HG03378 (cell line): ENCODE measurements around the gene DLG2.
"Not testable (repeated sequence)": the region's sequence is repeated elsewhere in the genome, so short reads cannot be mapped to it uniquely, and the experiment has no call there.

Experiments used
- ATAC-seq: cut with Tn5 transposase; IDR thresholded peaks from one replicate; pipeline ENCODE4 v1.9.1; 2021; ENCODE audit warnings: mild to moderate bottlenecking, moderate library complexity; ENCODE audit not compliant: unreplicated experiment

DLG2 gene

DNA sequence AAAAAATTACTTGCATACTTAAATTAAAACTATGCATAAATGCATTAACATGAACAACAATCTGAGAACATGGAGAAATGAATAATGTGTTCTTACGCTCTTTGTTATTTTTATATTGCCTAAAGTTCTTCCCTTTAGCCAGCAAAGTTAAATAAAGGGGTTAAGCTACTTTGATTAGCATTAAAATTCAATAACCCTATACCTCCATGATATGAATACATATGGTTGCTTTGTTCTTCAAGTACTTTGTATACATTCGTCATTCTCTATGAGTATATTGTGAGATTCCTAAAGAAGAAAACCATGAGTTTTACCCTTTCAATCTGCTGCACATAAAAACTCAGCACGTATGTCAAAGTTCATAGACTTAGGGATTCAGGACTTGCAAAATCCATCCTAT is 578.3 kb downstream of the DLG2 start:
- no peak for ATAC-seq

DNA sequence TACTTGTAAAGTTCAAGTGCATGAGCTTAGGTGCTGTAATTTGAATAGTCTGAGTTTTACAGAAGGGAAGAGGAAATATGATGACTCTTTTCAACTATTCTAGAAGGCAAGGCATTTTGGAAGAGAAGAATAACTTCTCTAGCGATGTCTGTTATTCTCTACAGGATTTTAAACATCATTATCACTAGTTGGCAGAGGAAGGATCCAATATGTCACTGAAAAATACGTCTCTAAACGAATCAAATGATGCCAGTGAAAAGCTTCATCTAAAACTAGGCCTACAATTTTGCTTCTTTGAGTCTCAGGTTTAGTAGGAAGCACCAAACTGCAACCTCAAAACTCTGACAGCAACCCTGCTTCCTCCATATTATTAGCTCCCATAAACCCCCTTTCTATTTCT is 581.4 kb downstream of the DLG2 start:
- ATAC-seq, result no peak

DNA sequence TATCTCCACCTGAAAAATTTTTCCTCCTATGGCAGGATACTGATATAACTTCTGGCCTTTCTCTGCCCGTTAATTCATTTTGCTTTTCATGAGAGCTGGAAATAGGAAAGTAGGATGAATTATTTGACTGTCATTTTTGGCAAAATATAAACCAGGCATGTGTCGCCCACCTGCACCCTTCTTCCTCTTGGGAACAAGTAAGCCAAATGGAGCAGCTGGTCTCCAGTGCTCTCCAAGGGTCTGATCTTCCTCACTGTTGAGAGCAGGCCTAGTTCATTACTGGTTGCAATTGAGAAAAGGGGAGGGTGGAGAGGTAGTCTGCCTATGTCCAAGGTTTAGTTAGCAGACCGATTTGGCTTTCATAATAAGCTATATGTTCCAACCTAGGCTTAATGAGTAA is 582.2 kb downstream of the DLG2 start:
- ATAC-seq, result no peak

DNA sequence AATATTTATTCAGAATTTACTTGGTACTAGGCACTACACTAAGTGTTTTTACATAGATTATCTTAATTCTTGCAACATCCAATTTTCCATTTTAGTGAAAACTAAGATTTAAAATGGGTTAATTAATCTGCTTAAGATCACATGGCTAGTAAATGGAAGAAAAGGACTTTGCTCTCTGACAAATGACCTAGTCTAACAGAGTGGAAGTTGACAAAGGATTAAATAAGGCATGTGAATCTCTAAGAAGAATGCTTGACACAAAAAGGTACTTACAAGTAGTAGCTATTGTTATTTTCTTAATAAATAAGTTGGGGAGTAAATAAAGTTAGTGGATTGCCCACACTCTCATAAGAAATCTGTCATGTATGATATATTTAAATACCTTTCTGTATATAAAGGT is 584.8 kb downstream of the DLG2 start:
- ATAC-seq, result no peak

GRCh38 chr11:85040166-85040565 is 587.0 kb downstream of the DLG2 start:
- ATAC-seq, result no peak

DNA sequence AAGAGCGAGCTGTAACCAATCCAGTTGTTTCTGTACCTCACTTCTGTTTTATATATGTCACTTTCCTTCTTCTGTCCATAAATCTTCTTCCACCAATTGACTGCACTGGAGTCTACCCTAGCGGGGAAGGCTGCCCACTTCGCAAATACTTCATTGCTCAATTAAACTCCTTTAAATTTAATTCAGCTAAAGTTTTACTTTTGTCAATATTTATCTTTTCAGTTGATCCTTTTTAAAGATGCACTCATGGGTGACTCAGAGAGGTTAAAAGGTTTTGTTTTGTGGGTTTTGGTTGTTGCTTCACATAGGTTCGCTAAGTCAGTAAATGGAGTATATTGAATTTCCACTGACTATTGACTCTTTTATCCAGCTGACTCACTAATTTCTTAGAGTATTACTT is 597.2 kb downstream of the DLG2 start:
- no peak for ATAC-seq

- ATAC-seq, result no peak
Measured at GRCh38 chr11:85028329-85029101, 598.6 kb downstream of the DLG2 start.

GRCh38 chr11:85027346-85027745 is 599.8 kb downstream of the DLG2 start:
- ATAC-seq, result no peak

- ATAC-seq, result no peak
Measured at GRCh38 chr11:85021058-85021457, 606.1 kb downstream of the DLG2 start.

GRCh38 chr11:84993386-84993785 is 633.8 kb downstream of the DLG2 start:
- ATAC-seq, result no peak

- ATAC-seq, result no peak
Measured at GRCh38 chr11:84990141-84990540, 637.0 kb downstream of the DLG2 start.

DNA sequence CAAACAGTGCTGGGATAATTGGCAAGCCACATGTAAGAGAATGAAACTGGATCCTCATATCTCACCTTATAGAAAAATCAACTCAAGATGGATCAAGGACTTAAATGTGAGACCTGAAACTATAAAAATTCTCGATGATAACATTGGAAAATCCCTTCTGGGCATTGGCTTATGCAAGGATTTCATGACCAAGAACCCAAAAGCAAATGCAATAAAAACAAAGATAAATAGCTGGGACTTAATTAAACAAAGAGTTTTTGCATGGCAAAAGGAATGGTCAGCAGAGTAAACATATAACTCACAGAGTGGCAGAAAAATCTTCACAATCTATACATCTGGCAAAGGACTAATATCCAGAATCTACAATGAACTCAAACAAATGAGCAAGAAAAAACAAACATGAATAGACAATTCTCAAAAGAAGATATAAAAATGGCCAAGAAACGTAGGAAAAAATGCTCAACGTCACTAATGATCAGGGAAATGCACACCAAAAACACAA is 639.4 kb downstream of the DLG2 start:
- not testable (repeated sequence) for ATAC-seq

DNA sequence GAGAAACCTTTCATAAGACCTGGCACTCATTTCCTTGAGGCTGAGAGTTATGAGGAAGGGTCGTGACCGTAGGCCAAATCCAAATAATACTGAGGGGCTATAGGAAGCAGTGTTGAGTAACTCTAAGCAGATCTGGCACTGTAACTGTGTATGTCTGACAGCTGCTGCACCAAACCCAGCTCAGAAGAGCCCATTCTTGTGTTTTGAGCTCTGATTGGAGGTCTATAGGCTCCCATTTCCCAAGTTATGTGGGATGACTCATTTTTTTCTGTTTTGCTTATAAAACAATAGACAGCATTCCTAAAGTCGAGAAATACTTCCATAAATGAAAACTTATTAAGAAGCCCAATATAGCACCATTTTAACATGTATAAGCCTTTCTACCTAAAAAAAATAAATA is 645.8 kb downstream of the DLG2 start:
- no peak for ATAC-seq

- ATAC-seq, result no peak
Measured at GRCh38 chr11:84969103-84969502, 658.0 kb downstream of the DLG2 start.

DNA sequence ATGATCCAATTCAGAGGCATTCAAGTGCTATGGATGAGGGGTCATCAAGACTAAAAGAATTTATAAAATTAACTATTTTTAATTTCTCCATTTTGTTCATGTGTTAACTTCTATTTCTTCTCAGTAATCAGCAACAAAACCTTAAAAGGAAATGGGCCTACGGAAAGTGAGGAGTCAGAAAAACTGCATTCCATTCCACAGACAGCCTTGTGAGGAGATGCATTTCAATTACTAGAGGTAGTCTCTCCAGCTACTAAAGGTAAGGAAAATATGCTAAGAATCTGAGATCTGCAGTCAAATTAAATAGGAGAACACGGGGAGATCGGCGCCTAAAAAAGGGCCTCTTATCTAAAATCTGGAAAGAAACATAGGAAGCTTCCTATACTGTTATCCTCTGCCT is 661.7 kb downstream of the DLG2 start:
- ATAC-seq, result no peak

GRCh38 chr11:84963240-84963639 is 663.9 kb downstream of the DLG2 start:
- no peak for ATAC-seq

DNA sequence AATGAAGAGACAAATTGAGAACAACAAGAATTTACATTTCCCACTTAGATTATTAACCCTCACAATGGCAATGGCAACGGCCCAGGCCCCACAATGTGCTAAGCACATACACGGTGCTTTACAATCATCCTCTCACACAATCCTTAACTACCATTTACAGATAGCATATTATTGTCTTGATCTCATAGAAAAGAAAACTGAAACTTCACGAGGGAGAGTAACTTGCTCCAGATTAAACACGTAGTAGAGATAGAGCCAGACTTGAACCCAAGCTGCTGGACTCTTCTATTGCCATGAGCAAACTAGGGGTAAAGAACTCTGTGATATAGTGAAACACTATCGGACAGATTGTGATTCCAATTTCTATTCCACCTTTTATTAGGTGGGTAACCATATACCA is 665.1 kb downstream of the DLG2 start:
- no peak for ATAC-seq

DNA sequence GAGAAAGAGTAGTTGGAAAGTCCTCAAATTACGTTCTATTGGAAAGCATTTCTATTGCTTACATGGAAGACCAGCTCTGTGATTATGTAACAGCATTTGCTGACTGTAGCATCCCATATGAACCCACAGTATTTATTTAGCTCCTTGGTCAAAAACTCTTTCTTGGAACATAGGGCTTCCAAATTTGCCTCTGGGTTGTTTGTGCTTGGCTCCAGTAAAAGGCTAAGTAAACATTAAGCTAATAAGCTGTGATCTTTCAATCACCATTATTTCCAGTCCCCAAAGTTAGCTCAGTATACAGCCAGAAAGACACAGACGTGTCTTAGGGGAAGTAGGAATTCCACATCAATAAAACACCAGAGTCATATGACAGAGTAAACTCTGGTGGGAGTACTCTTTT is 668.8 kb downstream of the DLG2 start:
- no peak for ATAC-seq

- no peak for ATAC-seq
Measured at GRCh38 chr11:84950569-84951270, 676.4 kb downstream of the DLG2 start.

GRCh38 chr11:84947970-84948580 is 679.1 kb downstream of the DLG2 start:
- no peak for ATAC-seq

DNA sequence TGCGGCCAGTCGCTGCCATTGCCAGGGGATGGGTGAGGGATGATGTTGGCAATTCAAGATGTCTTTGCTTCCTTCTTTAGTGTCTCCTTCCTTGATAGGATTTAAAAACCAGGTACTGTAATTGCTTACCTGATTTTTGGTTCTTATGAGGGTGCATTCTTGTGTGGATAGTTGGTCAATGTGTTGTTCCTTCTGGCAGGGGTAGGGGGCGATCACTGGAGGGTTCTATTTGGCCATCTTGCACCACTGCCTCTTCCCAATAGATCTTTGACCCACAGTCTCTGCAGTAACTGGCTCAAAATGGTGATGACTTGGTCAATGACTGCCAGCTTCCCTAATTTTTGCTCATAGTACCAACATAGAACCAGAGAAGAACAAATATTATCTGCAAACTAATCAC is 680.1 kb downstream of the DLG2 start:
- no peak for ATAC-seq

GRCh38 chr11:84930863-84931262 is 696.3 kb downstream of the DLG2 start:
- no peak for ATAC-seq
